OCI-LY7 (cell line): ENCODE data around the gene THRA. TPM values are rescaled to one million over a fixed set of nuclear protein-coding genes. Genes with fewer than 3 reads are reported as not detected.

ENCODE experiments used
- BruUV-seq: library from RNA; stranded (reverse); fragments of 400-500 nt; replicated peaks from 2 replicates; lab custom pipeline; 2021; lab: Mats Ljungman, UMichigan
- CTCF ChIA-PET: fragments of 300-600 bp; sonication (Branson Sonifier 250); formaldehyde crosslinking; loops from one replicate; lab custom pipeline; 2022; ENCODE audit warnings: antibody characterized with exemption; ENCODE audit not compliant: unreplicated experiment; lab: Charles Lee
- POLR2A ChIA-PET: fragments of 300-600 bp; sonication (Branson Sonifier 250); formaldehyde crosslinking; loops from one replicate; lab custom pipeline; 2022; ENCODE audit warnings: antibody characterized with exemption; lab: Charles Lee
- DNase-seq: peaks from one replicate; pipeline ENCODE4 v3.0.0-alpha.2; 2015; ENCODE audit warnings: low spot score
- H2AFZ ChIP-seq: fragments of 200-600 bp; sonication (generic), shearing (Covaris generic); 2 replicates; pipeline ENCODE4 v1.6.1; 2014; ENCODE audit warnings: mild to moderate bottlenecking, antibody characterized with exemption, low read length, moderate library complexity
- H3K27ac ChIP-seq: fragments of 200-600 bp; sonication (generic); 2 replicates; pipeline ENCODE4 v1.5.1; 2014; ENCODE audit warnings: mixed run types, low read depth, mild to moderate bottlenecking, moderate library complexity, low read length, inconsistent platforms; ENCODE audit not compliant: poor library complexity, severe bottlenecking
- H3K36me3 ChIP-seq: fragments of 200-600 bp; sonication (generic); 2 replicates; pipeline ENCODE4 v1.6.1; 2014; ENCODE audit warnings: mild to moderate bottlenecking, antibody characterized with exemption, low read length, moderate library complexity, mixed read lengths; ENCODE audit not compliant: insufficient read depth
- H3K4me1 ChIP-seq: fragments of 200-600 bp; sonication (generic); 2 replicates; pipeline ENCODE4 v1.5.1; 2014; ENCODE audit warnings: mild to moderate bottlenecking, low read length; ENCODE audit not compliant: insufficient read depth, poor library complexity, severe bottlenecking
- H3K4me2 ChIP-seq: fragments of 200-600 bp; sonication (generic); 2 replicates; pipeline ENCODE4 v1.6.1; 2014; ENCODE audit warnings: mild to moderate bottlenecking, low read length
- H3K4me3 ChIP-seq: fragments of 200-600 bp; sonication (generic); 2 replicates; pipeline ENCODE4 v1.5.1; 2014; ENCODE audit warnings: mild to moderate bottlenecking, low read depth, low read length; ENCODE audit not compliant: poor library complexity, severe bottlenecking
- H3K79me2 ChIP-seq: fragments of 200-600 bp; sonication (generic); 2 replicates; pipeline ENCODE4 v1.6.1; 2016; ENCODE audit warnings: low read depth, mild to moderate bottlenecking, low read length, moderate library complexity, mixed read lengths; ENCODE audit not compliant: insufficient read depth
- H3K9me2 ChIP-seq: fragments of 200-600 bp; sonication (generic); 2 replicates; pipeline ENCODE4 v1.6.1; 2016; ENCODE audit warnings: mild to moderate bottlenecking, low read length, mixed read lengths; ENCODE audit not compliant: insufficient read depth
- H3K9me3 ChIP-seq: fragments of 200-600 bp; sonication (generic); 2 replicates; pipeline ENCODE4 v1.6.1; 2014; ENCODE audit warnings: mild to moderate bottlenecking, mixed run types, low read length, mixed read lengths
- H4K20me1 ChIP-seq: fragments of 200-600 bp; sonication (generic); 2 replicates; pipeline ENCODE4 v1.6.1; 2014; ENCODE audit warnings: mild to moderate bottlenecking, antibody characterized with exemption, low read length, moderate library complexity, mixed read lengths; ENCODE audit not compliant: insufficient read depth
- EZH2phosphoT487 ChIP-seq: fragments of 200-600 bp; sonication (generic); IDR thresholded peaks from 2 replicates; pipeline ENCODE4 v1.6.1; 2018; ENCODE audit warnings: low read depth, borderline replicate concordance, mild to moderate bottlenecking, mixed run types, antibody characterized with exemption, low read length, moderate library complexity, mixed read lengths
- intact Hi-C: fragments of 100-400 bp; cut with micrococcal nuclease; formaldehyde crosslinking; loops from one replicate; pipeline ENCODE4 v1.10.0; 2022; ENCODE audit not compliant: unreplicated experiment
- total RNA-seq, 2 experiments: library from RNA; depleted of rRNA in 1 of 2; stranded (reverse); fragments of >200 nt in 1 of 2; shearing (Covaris generic) in 1 of 2; gene quantifications; 2 replicates each; pipeline ENCODE4 v1.2.3, GENCODE V29; 2014 to 2022
- TF ChIP-seq, protein P1 (sequence below): fragments of 200-600 bp; sonication (generic); conservative IDR thresholded peaks from 2 replicates; pipeline ENCODE4 v1.5.1; 2014; ENCODE audit warnings: mild to moderate bottlenecking, antibody characterized with exemption, low read length, moderate library complexity, mixed read lengths

THRA gene
- total RNA-seq, 2 experiments from 2014 or later: 3.9 to 9.3 TPM

- H3K4me3 ChIP-seq: no peak overlapping the region
- no peak overlapping the region for H3K4me2 ChIP-seq
- H3K4me1 ChIP-seq: peaks cover 53% of the 10 kb centered on the region
- no peak for DNase-seq
- CTCF ChIA-PET: no interaction called here
- no peak overlapping the region for H3K27ac ChIP-seq
- H3K79me2 ChIP-seq: no peaks in the 10 kb centered on the region
- H2AFZ ChIP-seq: no peak overlapping the region
- no peaks in the 10 kb centered on the region for H3K9me3 ChIP-seq
- BruUV-seq: no TSS peak
- no peak for TF ChIP-seq EZH2phosphoT487
- TF ChIP-seq, protein P1, sequence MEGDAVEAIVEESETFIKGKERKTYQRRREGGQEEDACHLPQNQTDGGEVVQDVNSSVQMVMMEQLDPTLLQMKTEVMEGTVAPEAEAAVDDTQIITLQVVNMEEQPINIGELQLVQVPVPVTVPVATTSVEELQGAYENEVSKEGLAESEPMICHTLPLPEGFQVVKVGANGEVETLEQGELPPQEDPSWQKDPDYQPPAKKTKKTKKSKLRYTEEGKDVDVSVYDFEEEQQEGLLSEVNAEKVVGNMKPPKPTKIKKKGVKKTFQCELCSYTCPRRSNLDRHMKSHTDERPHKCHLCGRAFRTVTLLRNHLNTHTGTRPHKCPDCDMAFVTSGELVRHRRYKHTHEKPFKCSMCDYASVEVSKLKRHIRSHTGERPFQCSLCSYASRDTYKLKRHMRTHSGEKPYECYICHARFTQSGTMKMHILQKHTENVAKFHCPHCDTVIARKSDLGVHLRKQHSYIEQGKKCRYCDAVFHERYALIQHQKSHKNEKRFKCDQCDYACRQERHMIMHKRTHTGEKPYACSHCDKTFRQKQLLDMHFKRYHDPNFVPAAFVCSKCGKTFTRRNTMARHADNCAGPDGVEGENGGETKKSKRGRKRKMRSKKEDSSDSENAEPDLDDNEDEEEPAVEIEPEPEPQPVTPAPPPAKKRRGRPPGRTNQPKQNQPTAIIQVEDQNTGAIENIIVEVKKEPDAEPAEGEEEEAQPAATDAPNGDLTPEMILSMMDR: no peak
- intact Hi-C loops: no loop called here
- no peaks in the 10 kb centered on the region for H3K9me2 ChIP-seq
- H4K20me1 ChIP-seq: no peaks in the 10 kb centered on the region
- POLR2A ChIA-PET: no interaction called here
- no peaks in the 10 kb centered on the region for H3K36me3 ChIP-seq
These were observed 4.9 kb downstream of the THRA start for GRCh38 chr17:40067710-40068109.

GRCh38 chr17:40068129-40068581 is 5.4 kb downstream of the THRA start:
- no peak overlapping the region for H3K27ac ChIP-seq
- H2AFZ ChIP-seq: peak overlapping the region; percentile 77; the same call in 1 of the 2 replicates
- no peaks in the 10 kb centered on the region for H3K9me2 ChIP-seq
- peaks cover 53% of the 10 kb centered on the region for H3K4me1 ChIP-seq
- POLR2A ChIA-PET: no interaction called here
- H3K4me3 ChIP-seq: peak overlapping the region; percentile 28
- H3K36me3 ChIP-seq: no peaks in the 10 kb centered on the region
- CTCF ChIA-PET: no interaction called here
- peak overlapping the region; percentile 65 for H3K4me2 ChIP-seq
- TF ChIP-seq, protein P1: no peak
- TF ChIP-seq EZH2phosphoT487: no peak
- no TSS peak for BruUV-seq
- intact Hi-C loops: no loop called here
- no peak for DNase-seq
- H3K79me2 ChIP-seq: no peaks in the 10 kb centered on the region
- no peaks in the 10 kb centered on the region for H4K20me1 ChIP-seq
- H3K9me3 ChIP-seq: no peaks in the 10 kb centered on the region

DNA sequence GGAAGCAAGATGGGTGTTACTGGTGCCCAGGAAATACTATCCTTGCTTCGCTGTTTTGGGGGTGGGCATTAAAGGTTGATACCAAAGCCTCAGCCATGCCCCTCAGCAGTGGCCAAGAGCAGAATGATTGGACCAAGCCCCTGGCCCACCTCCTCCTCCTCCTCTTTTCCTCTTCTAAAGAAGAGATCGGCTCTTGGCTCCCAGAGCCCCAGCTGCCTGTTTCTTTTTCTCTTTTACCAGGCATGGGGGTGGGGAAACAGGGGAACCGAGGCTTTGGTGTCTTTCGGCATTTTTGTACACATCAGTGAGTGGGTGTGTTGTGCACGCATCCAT is 5.8 kb downstream of the THRA start:
- Histone ChIP-seq H3K36me3 (no peaks in the 10 kb centered on the region), H3K79me2 (no peaks in the 10 kb centered on the region), H3K4me2 (peak overlapping the region; percentile 65), H3K9me3 (no peaks in the 10 kb centered on the region), H3K4me3 (peak overlapping the region; percentile 28), H3K27ac (no peak overlapping the region), H2AFZ (peak overlapping the region; percentile 77; the same call in 1 of the 2 replicates), H3K4me1 (peaks cover 49% of the 10 kb centered on the region), H3K9me2 (no peaks in the 10 kb centered on the region), H4K20me1 (no peaks in the 10 kb centered on the region)
- POLR2A ChIA-PET: interaction anchor here (0.6 kb wide), 1 partner anchor 32 kb away, joined by 7 read pairs; no protein-coding TSS in a partner anchor
- CTCF ChIA-PET: no interaction called here
- intact Hi-C loops: no loop called here
- TF ChIP-seq, protein P1: no peak
- TF ChIP-seq EZH2phosphoT487: no peak
- BruUV-seq: no TSS peak
- DNase-seq: no peak
